Stimulated activated naive B cell treated with anti-CD40 and anti-IgM and Interleukin-4, amounts not matched to agents 10 μg/mL and 1 μg/mL and 100 μg/mL, for 72 hours (primary cell): ENCODE results near the gene GID8.

Experiments
- ATAC-seq, 2 donors: fragments of 150-1000 bp; cut with Tn5 transposase; replicated peaks; 2 replicates each; pipeline ENCODE4 v1.10.0; 2021; ENCODE audit warnings: moderate library complexity in 1 of 2
- DNase-seq: peaks from one replicate; pipeline ENCODE4 v3.0.0; 2021
- H3K27ac Mint-ChIP-seq: one replicate; pipeline ENCODE4 v1.8.0; 2022; ENCODE audit warnings: mild to moderate bottlenecking, mixed read lengths
- H3K27me3 Mint-ChIP-seq, 2 donors: one replicate each; pipeline ENCODE4 v1.8.0; 2022; ENCODE audit warnings: mixed read lengths in 2 of 2
- H3K36me3 Mint-ChIP-seq, 2 donors: one replicate each; pipeline ENCODE4 v1.8.0; 2022; ENCODE audit warnings: mixed read lengths in 2 of 2, mild to moderate bottlenecking in 1 of 2
- H3K4me1 Mint-ChIP-seq, 2 donors: one replicate each; pipeline ENCODE4 v1.8.0; 2022; ENCODE audit warnings: mixed read lengths in 2 of 2, mild to moderate bottlenecking in 1 of 2
- H3K4me3 Mint-ChIP-seq, 2 donors: one replicate each; pipeline ENCODE4 v1.8.0; 2022; ENCODE audit warnings: mild to moderate bottlenecking in 2 of 2, mixed read lengths in 2 of 2, moderate library complexity in 1 of 2
- H3K9me3 Mint-ChIP-seq, 2 donors: one replicate each; pipeline ENCODE4 v1.8.0; 2022; ENCODE audit warnings: mixed read lengths in 2 of 2, mild to moderate bottlenecking in 1 of 2

GID8 gene

DNA sequence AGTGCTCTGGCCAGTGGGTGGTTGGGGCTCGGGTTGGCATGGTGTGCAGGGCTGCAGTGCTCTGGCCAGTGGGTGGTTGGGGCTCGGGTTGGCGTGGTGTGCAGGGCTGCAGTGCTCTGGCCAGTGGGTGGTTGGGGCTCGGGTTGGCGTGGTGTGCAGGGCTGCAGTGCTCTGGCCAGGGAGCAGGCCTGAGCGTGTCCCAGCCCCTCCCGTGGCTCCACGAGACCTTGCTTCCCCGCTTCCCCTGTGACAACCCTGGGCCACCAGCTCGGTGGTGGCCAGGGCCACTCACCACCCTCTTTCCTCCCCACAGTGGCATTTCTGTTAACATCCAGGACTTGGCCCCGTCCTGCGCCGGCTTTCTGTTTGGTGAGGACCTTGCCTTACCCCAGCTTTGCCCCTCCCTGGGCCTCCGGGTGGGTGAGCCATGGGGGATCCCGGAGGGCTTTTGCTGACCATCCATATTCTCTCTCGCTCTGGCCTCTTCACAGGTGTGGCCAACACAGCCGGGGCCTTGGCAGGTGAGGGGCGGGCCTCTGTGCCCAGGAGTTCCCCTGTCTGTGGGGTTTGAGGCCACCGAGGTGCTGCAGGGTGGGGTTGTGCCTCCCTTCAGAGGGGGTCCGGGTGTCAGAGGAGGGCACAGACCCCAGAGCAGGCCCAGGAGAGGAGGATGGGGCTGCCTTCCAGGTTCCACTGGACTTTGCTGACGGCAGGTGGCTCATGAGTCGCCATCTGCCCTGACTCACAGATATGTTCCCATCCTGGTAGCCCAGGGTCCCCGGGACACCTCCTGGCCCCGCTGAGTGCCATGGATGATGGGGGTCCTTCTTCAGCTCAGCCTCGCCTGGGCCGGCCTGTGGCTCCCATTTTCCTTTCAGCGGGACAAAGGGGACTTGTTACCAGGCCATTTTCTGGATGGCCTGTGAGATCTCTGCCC, 28.5 kb downstream of the GID8 start:
- H3K36me3 Mint-ChIP-seq, result peaks cover 24 to 25% of the 10 kb centered on the region in 2 donors
- H3K27ac Mint-ChIP-seq, result no peak overlapping the region
- H3K4me3 Mint-ChIP-seq, result no peak overlapping the region
- ATAC-seq (no peak), DNase-seq (no peak)
- H3K27me3 Mint-ChIP-seq, result peaks cover 4 to 5% of the 10 kb centered on the region in 2 donors
- no peaks in the 10 kb centered on the region for H3K9me3 Mint-ChIP-seq
- peaks cover 3% of the 10 kb centered on the region in 2 donors for H3K4me1 Mint-ChIP-seq

DNA sequence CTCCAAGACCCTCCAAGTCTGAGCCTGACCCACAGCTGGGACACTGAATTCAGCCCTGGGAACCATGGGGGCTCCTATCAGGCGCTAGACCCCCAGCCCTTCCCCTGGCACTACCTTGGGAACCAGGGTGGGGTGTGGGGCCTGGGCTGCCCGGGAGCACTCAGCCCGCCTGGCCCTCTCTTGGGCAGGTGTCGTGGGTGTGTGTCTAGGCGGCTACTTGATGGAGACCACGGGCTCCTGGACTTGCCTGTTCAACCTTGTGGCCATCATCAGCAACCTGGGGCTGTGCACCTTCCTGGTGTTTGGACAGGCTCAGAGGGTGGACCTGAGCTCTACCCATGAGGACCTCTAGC, 29.2 kb downstream of the GID8 start:
- no peak for ATAC-seq
- DNase-seq, result no peak
- peaks cover 10 to 11% of the 10 kb centered on the region in 2 donors for H3K27me3 Mint-ChIP-seq
- peaks cover 9% of the 10 kb centered on the region in 2 donors for H3K4me1 Mint-ChIP-seq
- no peak overlapping the region for H3K27ac Mint-ChIP-seq
- H3K36me3 Mint-ChIP-seq, result peaks cover 24 to 25% of the 10 kb centered on the region in 2 donors
- H3K4me3 Mint-ChIP-seq, result no peak overlapping the region
- H3K9me3 Mint-ChIP-seq, result no peaks in the 10 kb centered on the region

DNA sequence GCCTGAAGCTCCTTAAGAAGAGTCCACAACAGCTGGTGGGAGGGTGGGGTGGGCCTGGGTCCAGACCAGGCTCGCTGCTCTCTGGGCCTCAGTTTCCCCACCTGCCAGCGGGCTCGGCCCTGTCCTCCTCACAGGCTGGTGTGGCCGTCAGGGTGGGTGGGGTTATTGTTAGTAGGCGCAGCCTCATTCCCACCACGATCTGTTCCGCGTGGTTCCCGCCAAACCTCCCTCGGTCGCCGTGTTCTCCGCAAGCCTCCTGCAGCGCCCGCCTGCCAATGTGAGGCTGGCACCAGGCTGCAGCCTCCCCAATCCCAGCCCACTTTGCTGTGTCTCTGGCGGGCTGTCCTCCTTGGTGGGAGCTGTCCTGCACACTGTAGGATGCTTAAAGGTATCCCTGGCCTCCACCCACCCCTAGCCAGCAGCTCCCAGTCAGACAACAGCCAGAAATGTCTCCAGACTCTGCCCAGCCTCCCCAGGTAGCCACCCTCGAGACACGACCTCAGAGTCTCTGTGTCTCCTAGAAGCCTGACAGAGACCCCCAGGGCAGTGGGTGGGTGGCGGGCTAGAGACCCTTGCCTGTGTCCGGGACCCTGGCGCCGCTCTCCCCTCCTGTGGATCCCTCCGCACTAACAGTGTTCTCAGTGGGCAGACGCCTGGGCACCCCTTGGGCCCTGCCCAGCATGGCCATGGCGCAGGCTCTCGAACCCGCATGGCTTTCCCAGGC, 29.8 kb downstream of the GID8 start:
- DNase-seq (no peak), ATAC-seq (no peak)
- Mint-ChIP-seq H3K9me3 (no peaks in the 10 kb centered on the region), H3K27me3 (peaks cover 15 to 17% of the 10 kb centered on the region in 2 donors), H3K27ac (peak overlapping the region; percentile 26), H3K36me3 (peaks cover 22% of the 10 kb centered on the region in 2 donors), H3K4me3 (no peak overlapping the region), H3K4me1 (peaks cover 13 to 16% of the 10 kb centered on the region in 2 donors)

DNA sequence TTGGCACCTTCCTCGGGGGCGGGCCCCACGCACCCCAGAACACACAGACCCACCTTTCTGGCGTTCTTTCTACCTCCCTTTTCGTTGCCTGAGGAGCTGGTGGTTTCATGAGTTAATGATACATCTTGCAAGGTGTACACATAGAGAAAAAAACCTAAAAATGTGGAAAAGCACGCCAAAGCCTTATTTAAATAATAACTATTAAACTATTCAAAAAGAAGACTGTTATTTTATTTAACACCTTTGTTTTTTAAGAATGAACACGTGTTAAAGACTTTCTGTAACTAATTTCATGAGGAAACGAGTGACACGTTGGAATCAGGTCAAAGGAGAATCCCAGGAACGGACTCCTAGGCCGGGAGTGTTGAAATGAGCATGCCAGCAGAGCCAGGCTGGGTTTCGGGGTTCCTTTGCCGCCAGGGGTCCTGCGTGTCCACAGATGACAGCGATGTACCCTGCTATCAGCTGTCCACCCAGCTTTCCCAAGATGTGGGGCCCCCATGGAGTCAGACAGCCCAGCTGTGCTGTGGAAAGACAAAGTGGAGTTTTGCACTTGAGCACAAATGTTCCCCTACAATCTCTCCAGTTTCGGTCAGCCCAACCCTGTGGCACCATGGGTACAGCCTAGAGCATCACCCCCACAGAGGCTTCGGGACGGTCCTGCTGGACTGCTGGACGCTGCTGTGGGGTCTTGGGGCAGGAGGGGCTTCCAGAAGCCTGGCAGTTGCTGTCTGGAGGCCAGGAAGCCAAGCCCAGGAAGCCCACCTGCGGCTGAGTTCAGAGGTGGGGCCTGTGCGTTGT, 30.6 kb downstream of the GID8 start:
- no peak for DNase-seq
- no peak for ATAC-seq
- Mint-ChIP-seq H3K36me3 (peaks cover 17 to 21% of the 10 kb centered on the region in 2 donors), H3K4me3 (no peak overlapping the region), H3K27ac (peak overlapping the region; percentile 26), H3K9me3 (no peaks in the 10 kb centered on the region), H3K27me3 (peaks cover 19 to 25% of the 10 kb centered on the region in 2 donors), H3K4me1 (peaks cover 15 to 23% of the 10 kb centered on the region in 2 donors)

DNA sequence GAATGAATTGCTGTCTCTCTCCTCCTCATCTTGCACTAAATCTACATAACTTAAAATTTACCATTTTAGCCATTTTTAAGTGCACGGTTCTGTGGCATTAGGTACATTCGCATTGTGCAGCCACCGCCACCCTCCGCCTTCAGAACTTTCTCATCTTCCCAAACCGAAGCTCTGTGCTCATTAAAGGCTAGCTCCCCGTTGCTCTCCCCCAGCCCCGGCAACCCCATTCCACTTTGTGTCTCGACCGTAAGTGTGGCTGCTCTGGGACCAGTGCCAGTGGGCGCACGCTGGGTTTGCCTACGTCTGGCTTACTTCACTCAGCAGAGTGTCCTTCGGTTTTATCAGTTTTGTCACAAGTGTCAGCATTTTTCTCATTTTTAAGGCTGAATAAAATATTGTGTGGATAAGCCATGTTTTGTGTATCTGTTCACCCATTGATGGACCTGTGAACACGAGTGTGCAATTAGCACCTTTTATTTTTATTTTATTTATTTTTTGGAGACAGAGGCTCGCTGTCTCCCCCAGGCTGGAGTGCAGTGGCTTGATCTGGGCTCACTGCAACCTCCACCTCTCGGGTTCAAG, 31.3 kb downstream of the GID8 start:
- Mint-ChIP-seq H3K4me3 (no peak overlapping the region), H3K27ac (peak overlapping the region; percentile 77), H3K4me1 (peaks cover 16 to 30% of the 10 kb centered on the region in 2 donors), H3K9me3 (no peaks in the 10 kb centered on the region), H3K36me3 (peaks cover 12 to 18% of the 10 kb centered on the region in 2 donors), H3K27me3 (peaks cover 24 to 32% of the 10 kb centered on the region in 2 donors)
- no peak for DNase-seq
- ATAC-seq, result no peak

DNA sequence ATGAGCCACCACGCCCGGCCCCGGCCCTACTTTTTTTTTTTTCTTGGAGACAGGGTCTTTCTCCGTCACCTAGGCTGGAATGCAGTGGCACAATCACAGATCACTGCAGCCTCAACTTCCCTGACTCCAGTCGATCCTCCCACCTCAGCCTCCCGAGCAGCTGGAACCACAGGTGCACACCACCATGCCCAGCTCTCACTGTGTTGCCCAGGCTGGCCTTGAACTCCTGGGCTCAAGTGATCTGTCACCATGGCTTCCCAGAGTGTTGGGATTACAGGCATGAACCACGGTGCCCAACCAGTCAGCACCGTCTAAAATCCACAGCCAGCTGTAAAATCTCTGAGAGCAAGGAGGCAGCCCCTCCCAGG, 32.0 kb downstream of the GID8 start:
- ATAC-seq, result no peak
- peaks cover 16 to 36% of the 10 kb centered on the region in 2 donors for H3K4me1 Mint-ChIP-seq
- peak overlapping the region; percentile 60 for H3K27ac Mint-ChIP-seq
- H3K9me3 Mint-ChIP-seq, result no peaks in the 10 kb centered on the region
- peaks cover 24 to 38% of the 10 kb centered on the region in 2 donors for H3K27me3 Mint-ChIP-seq
- H3K36me3 Mint-ChIP-seq, result peaks cover 9 to 15% of the 10 kb centered on the region in 2 donors
- no peak overlapping the region for H3K4me3 Mint-ChIP-seq
- no peak for DNase-seq

- H3K4me3 Mint-ChIP-seq, result no peak overlapping the region
- H3K4me1 Mint-ChIP-seq, result peaks cover 16 to 36% of the 10 kb centered on the region in 2 donors
Measured at GRCh38 chr20:62970307-62971210, 32.6 kb downstream of the GID8 start.

DNA sequence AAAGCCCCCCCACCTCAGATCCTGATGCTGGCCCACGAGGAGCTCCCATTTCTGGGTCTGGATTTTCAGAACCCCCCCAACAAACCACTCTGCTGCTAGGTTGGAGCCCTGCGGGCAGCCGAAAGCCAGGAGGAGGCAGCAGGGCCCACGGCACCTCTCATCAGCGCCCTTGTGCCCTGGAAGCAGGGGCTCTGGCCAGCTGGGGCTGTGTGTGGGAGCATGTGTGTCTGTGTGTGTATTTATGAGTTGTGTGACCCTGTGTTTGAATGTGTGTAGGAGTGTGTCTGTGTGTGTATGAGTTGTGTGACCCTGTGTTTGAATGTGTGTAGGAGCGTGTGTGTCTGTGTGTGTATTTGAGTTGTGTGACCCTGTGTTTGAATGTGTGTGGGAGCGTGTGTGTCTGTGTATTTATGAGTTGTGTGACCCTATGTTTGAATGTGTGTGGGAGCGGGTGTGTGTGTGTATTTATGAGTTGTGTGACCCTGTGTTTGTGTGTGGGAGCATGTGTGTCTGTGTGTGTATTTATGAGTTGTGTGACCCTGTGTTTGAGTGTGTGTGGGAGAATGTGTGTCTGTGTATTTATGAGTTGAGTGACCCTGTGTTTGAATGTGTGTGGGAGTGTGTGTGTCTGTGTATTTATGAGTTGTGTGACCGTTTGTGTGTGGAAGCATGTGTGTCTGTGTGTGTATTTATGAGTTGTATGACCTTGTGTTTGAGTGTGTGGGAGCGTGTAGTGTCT, 33.4 kb downstream of the GID8 start:
- peaks cover 18 to 36% of the 10 kb centered on the region in 2 donors for H3K4me1 Mint-ChIP-seq
- DNase-seq (no peak), ATAC-seq (peak in 1 of 2 donors; percentile 1)
- H3K36me3 Mint-ChIP-seq, result peaks cover 5 to 6% of the 10 kb centered on the region in 2 donors
- peak overlapping the region; percentile 0 to 14 for H3K4me3 Mint-ChIP-seq
- peak overlapping the region; percentile 9 for H3K27ac Mint-ChIP-seq
- H3K9me3 Mint-ChIP-seq, result no peaks in the 10 kb centered on the region
- peaks cover 24 to 48% of the 10 kb centered on the region in 2 donors for H3K27me3 Mint-ChIP-seq

More at GRCh38 chr20:62970307-62971210, 32.6 kb downstream of the GID8 start:
- no peak overlapping the region for H3K27ac Mint-ChIP-seq
- no peak for DNase-seq
- H3K27me3 Mint-ChIP-seq, result peaks cover 24 to 40% of the 10 kb centered on the region in 2 donors
- ATAC-seq, result peak in 1 of 2 donors; percentile 8
- H3K36me3 Mint-ChIP-seq, result peaks cover 7 to 10% of the 10 kb centered on the region in 2 donors
- no peaks in the 10 kb centered on the region for H3K9me3 Mint-ChIP-seq

GRCh38 chr20:62971950-62972844, 34.2 kb downstream of the GID8 start:
- peaks cover 18 to 36% of the 10 kb centered on the region in 2 donors for H3K4me1 Mint-ChIP-seq

GRCh38 chr20:62972845-62973745, 35.1 kb downstream of the GID8 start:
- Mint-ChIP-seq H3K9me3 (no peaks in the 10 kb centered on the region), H3K36me3 (no peaks in the 10 kb centered on the region), H3K27me3 (peaks cover 29 to 52% of the 10 kb centered on the region in 2 donors), H3K4me1 (peaks cover 23 to 45% of the 10 kb centered on the region in 2 donors), H3K4me3 (peak overlapping the region; percentile 50 to 70), H3K27ac (no peak overlapping the region)
- no peak for DNase-seq
- ATAC-seq, result no peak

More at GRCh38 chr20:62971950-62972844, 34.2 kb downstream of the GID8 start:
- ATAC-seq (peak; percentile 84 to 91), DNase-seq (peak; percentile 82)
- Mint-ChIP-seq H3K9me3 (no peaks in the 10 kb centered on the region), H3K4me3 (peak overlapping the region; percentile 70 to 78), H3K36me3 (peaks cover 3% of the 10 kb centered on the region in 2 donors), H3K27ac (peak overlapping the region; percentile 68), H3K27me3 (peaks cover 29 to 52% of the 10 kb centered on the region in 2 donors)

- DNase-seq, result no peak
- Mint-ChIP-seq H3K9me3 (no peaks in the 10 kb centered on the region), H3K36me3 (no peaks in the 10 kb centered on the region), H3K4me1 (peaks cover 35 to 66% of the 10 kb centered on the region in 2 donors), H3K27ac (no peak overlapping the region), H3K4me3 (no peak overlapping the region), H3K27me3 (peaks cover 36 to 63% of the 10 kb centered on the region in 2 donors)
- ATAC-seq, result no peak
Measured at GRCh38 chr20:62975251-62975760, 37.4 kb downstream of the GID8 start.
